ENCODE measurements around the gene PGAM1. TPM values are rescaled to one million over a fixed set of nuclear protein-coding genes. Genes with fewer than 3 reads are reported as not detected.

PGAM1 gene
- total RNA-seq = 105 TPM

GRCh38 chr10:97425964-97426775 lies at the start of gene PGAM1:
Gene PGAM1, plus strand, starts transcription at chr10:97426191. Its CDS starts 117 bp downstream, at chr10:97426308.

GRCh38 chr10:97400665-97401454 lies 25.1 kb upstream of the PGAM1 start, which contains the start of gene RRP12:
Gene RRP12, minus strand, starts transcription at chr10:97401340. Its CDS starts 109 bp downstream, at chr10:97401231.

GRCh38 chr10:97445722-97446639 lies 20.0 kb downstream of the PGAM1 start, which contains the start of the genes EXOSC1 and ZDHHC16:
Gene EXOSC1, minus strand, starts transcription at chr10:97446006. Its CDS starts 21 bp downstream, at chr10:97445985.
Gene ZDHHC16, plus strand, starts transcription at chr10:97446175. Its CDS starts 5,501 bp downstream, at chr10:97451676.

Small RNA genes within 50 kb of the gene (small RNA-seq; reads per million reads assigned to genes)
- gene RF00019 (ENCODE audit: low replicate concordance) = not detected

Other genes starting within 250 kb of the PGAM1 start
- gene SLIT1, start 240.2 kb upstream of the PGAM1 start, total RNA-seq = 98.0 TPM
- 9.4 TPM for gene ARHGAP19, start 133.6 kb upstream of the PGAM1 start, total RNA-seq
- 4.7 TPM for gene FRAT1, start 106.9 kb upstream of the PGAM1 start, total RNA-seq
- 11.6 TPM for gene FRAT2, start 91.5 kb upstream of the PGAM1 start, total RNA-seq
- 18.2 TPM for gene RRP12, start 24.9 kb upstream of the PGAM1 start, total RNA-seq
- 39.1 TPM for gene EXOSC1, start 19.8 kb downstream of the PGAM1 start, total RNA-seq
- 40.7 TPM for gene ZDHHC16, start 20.0 kb downstream of the PGAM1 start, total RNA-seq
- 94.8 TPM for gene MMS19, start 72.2 kb downstream of the PGAM1 start, total RNA-seq
- gene UBTD1, start 72.7 kb downstream of the PGAM1 start, total RNA-seq = 0.94 TPM
- not detected for gene ANKRD2, start 146.6 kb downstream of the PGAM1 start, total RNA-seq
- gene HOGA1, start 158.2 kb downstream of the PGAM1 start, total RNA-seq = 0.31 TPM
- not detected for gene C10orf62, start 163.5 kb downstream of the PGAM1 start, total RNA-seq
- gene MORN4, start 207.3 kb downstream of the PGAM1 start, total RNA-seq = 26.0 TPM
- 10.3 TPM for gene PI4K2A, start 214.5 kb downstream of the PGAM1 start, total RNA-seq